C4-2B (cell line): Measurements from ENCODE around the gene CHD5.

Experiments
- H3K27ac ChIP-seq: fragments of 450-650 bp; 2 replicates; pipeline ENCODE4 v1.5.1; 2017
- CTCF ChIP-seq: fragments of 450-650 bp; conservative IDR thresholded peaks from 2 replicates; pipeline ENCODE4 v1.5.1; 2017; ENCODE audit warnings: mild to moderate bottlenecking
- ZFX ChIP-seq: fragments of 450-650 bp; IDR thresholded peaks from 2 replicates; pipeline ENCODE4 v1.6.1; 2017

Gene CHD5

GRCh38 chr1:6104631-6105030 is 75.5 kb downstream of the CHD5 start:
- H3K27ac ChIP-seq: no peak overlapping the region
- TF ChIP-seq CTCF (no peak), ZFX (no peak)

GRCh38 chr1:6103854-6104530 is 76.1 kb downstream of the CHD5 start:
- H3K27ac ChIP-seq: no peak overlapping the region
- TF ChIP-seq ZFX (no peak), CTCF (no peak)

GRCh38 chr1:6103111-6103853 is 76.8 kb downstream of the CHD5 start:
- no peak overlapping the region for H3K27ac ChIP-seq
- no peak for TF ChIP-seq CTCF
- no peak for TF ChIP-seq ZFX

- no peak for TF ChIP-seq ZFX
- TF ChIP-seq CTCF: no peak
- H3K27ac ChIP-seq: no peak overlapping the region
Measured at GRCh38 chr1:6102532-6102845, 77.6 kb downstream of the CHD5 start.

GRCh38 chr1:6101826-6102531 is 78.1 kb downstream of the CHD5 start:
- H3K27ac ChIP-seq: no peak overlapping the region
- TF ChIP-seq CTCF: no peak
- TF ChIP-seq ZFX: no peak

GRCh38 chr1:6100861-6101783 is 79.0 kb downstream of the CHD5 start:
- no peak overlapping the region for H3K27ac ChIP-seq
- TF ChIP-seq CTCF (no peak), ZFX (no peak)
